ENCODE measurements around the gene EFCAB8. TPM values are rescaled to one million over a fixed set of nuclear protein-coding genes. Genes with fewer than 3 reads are reported as not detected.
A peak's percentile ranks its signal among the peaks of the same experiment; 100 is the strongest.

The EFCAB8 gene
- total RNA-seq, 2 donors from 2014 or later, result not detected

DNA sequence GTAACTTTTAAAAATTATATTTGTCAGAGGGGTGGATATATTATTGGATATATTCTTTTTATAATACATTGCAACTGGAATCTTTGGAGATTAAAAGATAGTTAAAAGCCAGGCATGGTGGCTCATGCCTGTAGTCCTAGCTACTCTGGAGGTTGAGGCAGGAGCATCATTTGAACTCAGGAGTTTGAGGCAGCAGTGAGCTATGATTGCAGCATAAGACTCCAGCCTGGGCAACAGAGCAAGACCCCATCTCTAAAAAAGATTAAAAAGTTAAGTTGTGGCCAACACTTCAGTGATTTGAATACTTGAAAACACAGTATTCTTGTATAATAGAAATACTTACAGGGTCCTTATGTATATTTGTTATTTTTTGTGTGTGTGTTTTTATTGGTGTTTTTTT is 23.8 kb upstream of the EFCAB8 start:
- no peak for DNase-seq (ENCODE audit: low spot score)
- Histone ChIP-seq H3K27ac (no peak overlapping the region), H3K36me3 (peaks cover 56% of the 10 kb centered on the region), H3K9me3 (no peaks in the 10 kb centered on the region), H3K27me3 (no peaks in the 10 kb centered on the region), H3K4me3 (no peak overlapping the region), H3K4me1 (peaks cover 0 to 10% of the 10 kb centered on the region in 2 donors)
- TF ChIP-seq, protein P1, sequence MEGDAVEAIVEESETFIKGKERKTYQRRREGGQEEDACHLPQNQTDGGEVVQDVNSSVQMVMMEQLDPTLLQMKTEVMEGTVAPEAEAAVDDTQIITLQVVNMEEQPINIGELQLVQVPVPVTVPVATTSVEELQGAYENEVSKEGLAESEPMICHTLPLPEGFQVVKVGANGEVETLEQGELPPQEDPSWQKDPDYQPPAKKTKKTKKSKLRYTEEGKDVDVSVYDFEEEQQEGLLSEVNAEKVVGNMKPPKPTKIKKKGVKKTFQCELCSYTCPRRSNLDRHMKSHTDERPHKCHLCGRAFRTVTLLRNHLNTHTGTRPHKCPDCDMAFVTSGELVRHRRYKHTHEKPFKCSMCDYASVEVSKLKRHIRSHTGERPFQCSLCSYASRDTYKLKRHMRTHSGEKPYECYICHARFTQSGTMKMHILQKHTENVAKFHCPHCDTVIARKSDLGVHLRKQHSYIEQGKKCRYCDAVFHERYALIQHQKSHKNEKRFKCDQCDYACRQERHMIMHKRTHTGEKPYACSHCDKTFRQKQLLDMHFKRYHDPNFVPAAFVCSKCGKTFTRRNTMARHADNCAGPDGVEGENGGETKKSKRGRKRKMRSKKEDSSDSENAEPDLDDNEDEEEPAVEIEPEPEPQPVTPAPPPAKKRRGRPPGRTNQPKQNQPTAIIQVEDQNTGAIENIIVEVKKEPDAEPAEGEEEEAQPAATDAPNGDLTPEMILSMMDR (IDR thresholded peaks at IDR 0.05), result no peak

DNA sequence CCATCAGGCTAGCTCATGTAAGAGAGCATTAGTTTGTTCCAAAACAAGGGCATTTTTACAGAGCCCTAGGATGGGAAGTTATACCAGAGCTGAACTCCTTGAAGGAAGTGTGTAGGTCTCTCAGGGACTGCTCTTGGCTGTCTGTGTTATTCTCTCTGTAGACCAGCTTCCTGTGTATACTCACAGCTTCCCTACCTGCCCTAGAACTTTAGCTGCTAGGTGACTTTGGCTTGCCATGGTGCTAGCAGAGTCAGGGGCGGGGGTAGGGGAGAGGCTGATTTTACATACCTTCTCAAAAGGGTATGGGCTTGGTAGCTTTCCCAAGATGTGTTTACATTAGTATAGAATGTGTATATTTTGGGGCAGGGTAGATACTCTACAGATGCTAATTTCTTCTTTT is 21.6 kb upstream of the EFCAB8 start:
- no peak overlapping the region for H3K27ac ChIP-seq
- TF ChIP-seq, protein P1 (IDR thresholded peaks at IDR 0.05), result no peak
- peaks cover 73% of the 10 kb centered on the region for H3K36me3 ChIP-seq
- H3K4me3 ChIP-seq, result no peak overlapping the region
- DNase-seq (ENCODE audit: low spot score), result no peak
- no peaks in the 10 kb centered on the region for H3K27me3 ChIP-seq
- peaks cover 0 to 14% of the 10 kb centered on the region in 2 donors for H3K4me1 ChIP-seq
- H3K9me3 ChIP-seq, result no peaks in the 10 kb centered on the region

DNA sequence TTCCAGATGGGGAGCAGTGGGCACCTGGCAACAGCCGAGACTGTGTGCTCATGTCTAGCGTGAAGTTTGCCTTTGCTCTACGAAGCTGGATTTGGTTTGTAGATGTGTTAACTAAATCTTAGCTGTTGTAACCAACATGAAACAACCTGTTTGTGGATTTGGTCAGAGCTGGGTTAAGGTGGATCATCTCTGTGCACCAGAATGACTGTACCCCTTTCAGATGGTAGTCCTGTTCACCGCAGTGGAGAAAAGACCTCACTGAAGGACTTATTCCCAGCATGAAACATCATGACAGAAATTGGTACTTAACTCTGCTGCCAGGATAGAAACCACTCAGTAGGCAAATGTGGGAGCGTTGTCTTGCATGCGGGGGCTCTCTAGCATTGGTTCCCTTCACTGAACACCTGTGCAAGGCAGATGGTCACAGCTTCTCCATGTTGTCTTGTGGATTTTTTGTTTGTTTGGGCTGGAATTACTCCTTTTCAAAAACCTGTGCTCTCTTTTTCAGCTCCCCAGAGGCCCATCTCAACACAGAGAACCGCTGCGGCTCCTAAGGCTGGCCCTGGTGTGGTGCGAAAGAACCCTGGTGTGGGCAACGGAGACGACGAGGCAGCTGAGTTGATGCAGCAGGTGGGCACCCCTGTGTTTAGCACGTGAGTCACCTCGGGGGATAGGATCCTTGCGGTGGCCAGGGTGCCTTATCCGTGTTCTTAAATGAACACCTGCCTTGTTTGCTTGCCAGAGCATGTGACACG is 19.3 kb upstream of the EFCAB8 start:
- TF ChIP-seq, protein P1 (IDR thresholded peaks at IDR 0.05), result no peak
- no peaks in the 10 kb centered on the region for H3K27me3 ChIP-seq
- H3K36me3 ChIP-seq, result peaks cover 74% of the 10 kb centered on the region
- no peak for DNase-seq (ENCODE audit: low spot score)
- H3K9me3 ChIP-seq, result no peaks in the 10 kb centered on the region
- peaks cover 0 to 12% of the 10 kb centered on the region in 2 donors for H3K4me1 ChIP-seq
- H3K27ac ChIP-seq, result no peak overlapping the region
- H3K4me3 ChIP-seq, result no peak overlapping the region

DNA sequence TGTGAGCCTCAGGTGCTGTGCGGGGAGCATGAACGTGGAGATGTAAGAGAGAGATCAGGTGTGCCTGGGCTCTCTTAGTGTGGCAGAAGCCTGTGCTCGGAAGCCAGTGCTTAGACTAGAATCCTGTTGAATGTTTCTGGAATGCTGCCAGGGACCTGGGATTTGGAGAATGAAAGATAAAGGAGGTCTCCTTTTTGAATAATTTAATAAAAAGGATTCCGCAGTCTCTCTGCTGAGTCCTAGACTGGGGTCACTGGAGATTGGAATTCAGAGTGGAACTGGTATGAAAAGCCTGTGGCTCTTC is 18.8 kb upstream of the EFCAB8 start:
- Histone ChIP-seq H3K27me3 (no peaks in the 10 kb centered on the region), H3K4me3 (no peak overlapping the region), H3K27ac (no peak overlapping the region), H3K4me1 (peaks cover 0 to 12% of the 10 kb centered on the region in 2 donors), H3K9me3 (no peaks in the 10 kb centered on the region), H3K36me3 (peaks cover 74% of the 10 kb centered on the region)
- DNase-seq (ENCODE audit: low spot score), result no peak
- TF ChIP-seq, protein P1 (IDR thresholded peaks at IDR 0.05), result no peak

DNA sequence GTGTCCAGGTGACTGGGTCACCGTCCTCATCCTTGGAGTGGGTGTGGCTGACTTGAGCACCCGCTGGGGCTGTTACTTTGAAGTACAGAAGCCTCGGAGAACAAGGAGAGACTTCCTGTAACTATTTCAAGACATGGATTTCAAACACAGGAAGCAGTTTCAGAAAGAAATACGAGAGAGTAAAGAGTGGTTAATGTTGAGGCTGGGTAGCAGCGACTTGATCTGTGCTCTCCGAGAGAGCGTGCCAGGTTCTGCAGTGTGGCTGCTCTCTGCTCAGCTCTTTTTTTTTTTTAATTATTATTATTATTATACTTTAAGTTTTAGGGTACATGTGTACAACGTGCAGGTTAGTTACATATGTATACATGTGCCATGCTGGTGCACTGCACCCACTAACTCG is 17.5 kb upstream of the EFCAB8 start:
- TF ChIP-seq, protein P1 (IDR thresholded peaks at IDR 0.05), result no peak
- Histone ChIP-seq H3K27me3 (no peaks in the 10 kb centered on the region), H3K36me3 (peaks cover 65% of the 10 kb centered on the region), H3K9me3 (no peaks in the 10 kb centered on the region), H3K4me3 (no peak overlapping the region), H3K27ac (peak overlapping the region in 1 of 2 donors; percentile 30), H3K4me1 (peaks cover 0 to 12% of the 10 kb centered on the region in 2 donors)
- no peak for DNase-seq (ENCODE audit: low spot score)

DNA sequence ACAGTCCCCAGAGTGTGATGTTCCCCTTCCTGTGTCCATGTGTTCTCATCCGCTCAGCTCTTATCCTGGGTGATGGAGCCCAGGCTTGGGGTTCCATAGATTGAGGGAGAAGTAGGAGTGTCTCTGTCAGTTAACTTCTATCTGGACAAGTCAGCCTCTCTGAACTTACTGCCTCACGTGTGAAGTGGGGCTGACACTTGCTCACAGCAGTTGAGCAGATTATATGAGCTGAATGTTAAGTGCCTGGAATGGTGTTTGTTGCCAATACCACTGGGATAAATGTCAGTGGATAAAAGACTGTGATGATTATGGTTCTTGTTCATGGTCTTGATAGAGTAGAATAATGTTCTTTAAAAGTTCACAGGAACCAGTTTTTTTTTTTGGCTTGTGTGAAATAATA is 17.1 kb upstream of the EFCAB8 start:
- DNase-seq (ENCODE audit: low spot score), result no peak
- Histone ChIP-seq H3K36me3 (peaks cover 60% of the 10 kb centered on the region), H3K4me1 (peaks cover 0 to 13% of the 10 kb centered on the region in 2 donors), H3K27me3 (no peaks in the 10 kb centered on the region), H3K9me3 (no peaks in the 10 kb centered on the region), H3K4me3 (no peak overlapping the region), H3K27ac (no peak overlapping the region)
- TF ChIP-seq, protein P1 (IDR thresholded peaks at IDR 0.05), result no peak

Data from right atrium auricular region (tissue), 2 donors.